Activated CD4-positive, alpha-beta T cell treated with anti-CD3 and anti-CD28 coated beads, Interleukin-2, amount 50 U/mL, for 16 hours (primary cell): ENCODE data around the gene E2F8.
"Not testable (repeated sequence)": the region's sequence is repeated elsewhere in the genome, so short reads cannot be mapped to it uniquely, and the experiment has no call there.

Experiments
- DNase-seq: peaks from one replicate; pipeline ENCODE4 v3.0.0-alpha.2; 2020

The E2F8 gene, protein sequence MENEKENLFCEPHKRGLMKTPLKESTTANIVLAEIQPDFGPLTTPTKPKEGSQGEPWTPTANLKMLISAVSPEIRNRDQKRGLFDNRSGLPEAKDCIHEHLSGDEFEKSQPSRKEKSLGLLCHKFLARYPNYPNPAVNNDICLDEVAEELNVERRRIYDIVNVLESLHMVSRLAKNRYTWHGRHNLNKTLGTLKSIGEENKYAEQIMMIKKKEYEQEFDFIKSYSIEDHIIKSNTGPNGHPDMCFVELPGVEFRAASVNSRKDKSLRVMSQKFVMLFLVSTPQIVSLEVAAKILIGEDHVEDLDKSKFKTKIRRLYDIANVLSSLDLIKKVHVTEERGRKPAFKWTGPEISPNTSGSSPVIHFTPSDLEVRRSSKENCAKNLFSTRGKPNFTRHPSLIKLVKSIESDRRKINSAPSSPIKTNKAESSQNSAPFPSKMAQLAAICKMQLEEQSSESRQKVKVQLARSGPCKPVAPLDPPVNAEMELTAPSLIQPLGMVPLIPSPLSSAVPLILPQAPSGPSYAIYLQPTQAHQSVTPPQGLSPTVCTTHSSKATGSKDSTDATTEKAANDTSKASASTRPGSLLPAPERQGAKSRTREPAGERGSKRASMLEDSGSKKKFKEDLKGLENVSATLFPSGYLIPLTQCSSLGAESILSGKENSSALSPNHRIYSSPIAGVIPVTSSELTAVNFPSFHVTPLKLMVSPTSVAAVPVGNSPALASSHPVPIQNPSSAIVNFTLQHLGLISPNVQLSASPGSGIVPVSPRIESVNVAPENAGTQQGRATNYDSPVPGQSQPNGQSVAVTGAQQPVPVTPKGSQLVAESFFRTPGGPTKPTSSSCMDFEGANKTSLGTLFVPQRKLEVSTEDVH

GRCh38 chr11:19240420-19241259 is at the start of gene E2F8:
Gene E2F8, minus strand, starts transcription at chr11:19240945. Its CDS starts 824 bp downstream, at chr11:19240121.
- DNase-seq: peak; percentile 98

DNA sequence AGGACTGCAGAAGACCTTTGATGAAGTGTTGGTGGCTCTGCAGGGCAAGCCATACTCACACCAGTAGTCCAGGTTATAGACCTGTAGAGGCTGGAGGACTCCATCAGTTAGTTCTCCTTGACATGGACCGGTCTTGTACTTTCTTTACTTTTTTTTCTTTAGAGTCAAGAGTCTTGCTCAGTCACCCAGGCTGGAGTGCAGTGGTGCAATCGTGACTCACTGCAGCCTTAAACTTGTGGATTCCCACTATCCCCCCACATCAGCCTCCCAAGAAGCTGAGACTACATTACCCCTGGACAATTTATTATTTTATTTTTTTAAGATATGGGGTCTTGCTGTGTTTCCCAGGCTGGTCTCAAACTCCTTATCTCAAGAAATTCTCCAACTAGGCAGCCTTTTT is 49.6 kb upstream of the E2F8 start:
- no peak for DNase-seq

GRCh38 chr11:19288256-19288655 is 47.5 kb upstream of the E2F8 start:
- DNase-seq: no peak

DNA sequence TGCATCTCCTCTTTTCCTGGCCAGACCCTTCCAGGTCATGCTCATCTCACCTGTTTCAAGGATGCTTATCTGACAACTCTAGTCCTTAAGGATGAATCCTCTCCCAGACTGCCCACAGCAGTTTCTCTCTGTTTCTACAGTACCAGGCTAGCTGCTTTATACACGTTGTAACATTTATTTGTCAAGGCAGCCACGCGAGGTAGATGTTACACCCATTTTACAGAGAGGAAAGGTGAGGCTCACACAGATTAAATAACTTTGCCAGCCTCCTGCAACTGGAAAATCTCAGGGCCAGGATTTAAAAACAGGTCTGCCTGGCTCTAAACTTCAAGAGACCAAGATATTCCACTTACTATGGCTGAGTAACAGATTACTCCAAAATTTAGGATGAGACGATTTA is 45.7 kb upstream of the E2F8 start:
- no peak for DNase-seq

DNA sequence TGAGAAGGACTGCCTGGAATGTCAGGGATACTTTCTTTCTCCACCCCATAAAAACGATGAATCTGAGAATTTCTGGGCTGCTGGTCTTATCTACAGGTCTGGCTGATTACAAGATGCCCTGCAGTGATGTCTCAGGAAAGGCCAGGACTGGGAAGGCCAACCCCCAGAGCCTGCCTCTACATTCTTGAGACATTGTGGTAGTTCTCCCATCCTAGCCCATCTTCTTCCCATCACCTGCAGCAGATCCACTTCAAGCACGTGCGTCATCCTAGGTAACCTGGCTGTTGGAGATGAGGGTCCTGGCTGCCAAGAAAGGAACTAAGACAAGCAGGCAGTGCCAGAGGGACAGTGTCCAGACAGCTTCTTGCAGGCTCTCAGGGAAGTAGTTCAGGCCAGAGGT is 44.1 kb upstream of the E2F8 start:
- DNase-seq: no peak

DNA sequence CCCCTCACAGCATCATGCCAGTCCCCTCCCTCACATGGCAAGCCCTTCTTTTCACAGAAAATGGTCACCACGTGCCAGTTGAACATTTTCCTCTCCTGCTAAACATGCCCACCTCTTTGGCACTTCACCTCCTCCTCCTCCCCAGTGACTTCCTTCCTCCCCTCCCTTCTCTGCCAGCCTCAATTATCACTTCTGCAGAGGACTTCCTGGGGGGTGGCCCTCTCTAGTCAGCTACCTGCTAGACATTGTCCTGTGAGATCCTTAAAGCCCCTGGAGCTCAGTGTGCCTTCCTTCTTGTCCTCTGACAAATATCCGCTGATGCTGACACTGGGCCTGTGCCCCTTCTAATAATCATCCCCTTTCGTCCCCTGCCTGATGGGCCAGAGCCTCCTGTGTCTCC is 43.2 kb upstream of the E2F8 start:
- DNase-seq: no peak

- no peak for DNase-seq
These were observed 40.8 kb upstream of the E2F8 start for GRCh38 chr11:19281555-19281954.

DNA sequence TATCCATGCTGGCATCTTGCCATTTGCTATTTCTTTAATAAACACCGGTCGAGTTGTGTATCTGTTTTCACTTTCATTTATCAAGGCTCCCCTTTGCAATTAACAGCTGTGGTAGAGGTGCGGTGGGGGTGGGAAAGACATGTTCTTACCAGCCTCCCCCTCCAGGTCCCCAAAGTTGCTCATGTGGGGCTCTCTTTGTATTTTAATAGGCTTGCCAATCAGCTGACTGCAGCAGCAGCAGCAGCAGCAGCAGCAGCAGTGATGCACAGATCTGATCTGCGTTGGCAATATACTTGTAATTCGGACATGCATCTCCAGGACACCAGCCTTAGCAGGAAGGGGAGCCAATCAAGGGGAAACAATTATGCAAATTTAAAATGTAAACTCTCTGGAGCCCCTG is 40.3 kb upstream of the E2F8 start:
- DNase-seq: no peak

GRCh38 chr11:19279451-19279850 is 38.7 kb upstream of the E2F8 start:
- DNase-seq: no peak

GRCh38 chr11:19276859-19277808 is 36.4 kb upstream of the E2F8 start:
- no peak for DNase-seq

DNA sequence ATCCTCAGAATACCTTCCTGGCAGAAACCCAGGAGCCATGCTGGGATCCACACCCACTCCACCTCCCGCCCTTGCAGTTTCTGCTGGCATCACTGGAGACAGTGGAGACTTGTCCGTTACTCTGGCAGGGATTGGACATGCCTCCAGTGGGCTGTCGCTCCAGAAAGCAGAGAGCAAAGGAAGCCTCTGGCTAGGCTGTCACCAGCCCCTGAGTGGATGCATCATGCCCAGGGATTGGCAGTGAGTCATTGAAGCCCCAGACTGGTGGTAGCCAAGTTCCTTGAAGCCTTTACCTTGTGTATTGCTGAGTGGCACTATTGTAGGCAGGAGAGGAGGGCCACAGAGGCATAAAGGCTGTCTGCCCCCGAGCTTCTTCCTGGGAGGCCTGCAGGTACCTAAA is 34.8 kb upstream of the E2F8 start:
- DNase-seq: no peak

GRCh38 chr11:19273219-19273618 is 32.5 kb upstream of the E2F8 start:
- not testable (repeated sequence) for DNase-seq

DNA sequence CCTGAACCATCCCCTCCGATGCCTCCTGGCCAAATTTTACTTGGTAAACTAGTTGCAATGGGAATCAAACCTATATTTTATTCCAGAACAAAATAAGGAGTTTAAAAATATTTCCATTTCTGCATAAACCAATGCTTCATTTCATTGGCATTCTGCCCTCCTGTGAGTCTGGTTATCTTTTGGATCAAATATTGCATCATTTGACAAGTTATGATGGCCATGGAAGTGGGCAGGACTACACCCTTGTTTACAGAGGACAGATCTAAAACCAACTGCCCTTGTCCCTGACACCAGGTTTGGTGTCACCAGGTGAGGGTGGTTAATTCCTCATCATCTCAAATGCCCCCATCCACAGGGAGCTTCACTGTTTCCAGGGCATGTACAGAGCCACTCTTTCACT is 28.2 kb upstream of the E2F8 start:
- no peak for DNase-seq

DNA sequence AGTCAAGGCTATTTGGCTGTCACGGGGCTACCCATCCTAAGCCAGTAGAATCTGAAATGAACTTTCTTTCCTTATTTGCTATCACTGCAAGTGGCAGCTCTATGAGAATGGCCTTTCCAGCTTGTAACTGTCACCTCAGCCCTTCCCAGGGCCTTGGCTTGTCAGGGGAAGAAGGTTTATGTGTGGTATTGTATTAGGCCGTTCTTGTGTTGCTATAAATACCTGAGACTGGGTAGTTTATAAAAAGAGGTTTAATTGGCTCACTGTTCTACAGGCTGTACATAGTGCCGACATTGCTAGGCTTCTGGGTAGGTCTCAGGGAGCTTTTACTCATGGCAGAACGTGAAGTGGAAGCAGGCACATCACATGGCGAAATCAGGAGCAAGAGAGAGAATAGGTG is 26.8 kb upstream of the E2F8 start:
- no peak for DNase-seq

- no peak for DNase-seq
These were observed 22.6 kb upstream of the E2F8 start for GRCh38 chr11:19263333-19263732.

DNA sequence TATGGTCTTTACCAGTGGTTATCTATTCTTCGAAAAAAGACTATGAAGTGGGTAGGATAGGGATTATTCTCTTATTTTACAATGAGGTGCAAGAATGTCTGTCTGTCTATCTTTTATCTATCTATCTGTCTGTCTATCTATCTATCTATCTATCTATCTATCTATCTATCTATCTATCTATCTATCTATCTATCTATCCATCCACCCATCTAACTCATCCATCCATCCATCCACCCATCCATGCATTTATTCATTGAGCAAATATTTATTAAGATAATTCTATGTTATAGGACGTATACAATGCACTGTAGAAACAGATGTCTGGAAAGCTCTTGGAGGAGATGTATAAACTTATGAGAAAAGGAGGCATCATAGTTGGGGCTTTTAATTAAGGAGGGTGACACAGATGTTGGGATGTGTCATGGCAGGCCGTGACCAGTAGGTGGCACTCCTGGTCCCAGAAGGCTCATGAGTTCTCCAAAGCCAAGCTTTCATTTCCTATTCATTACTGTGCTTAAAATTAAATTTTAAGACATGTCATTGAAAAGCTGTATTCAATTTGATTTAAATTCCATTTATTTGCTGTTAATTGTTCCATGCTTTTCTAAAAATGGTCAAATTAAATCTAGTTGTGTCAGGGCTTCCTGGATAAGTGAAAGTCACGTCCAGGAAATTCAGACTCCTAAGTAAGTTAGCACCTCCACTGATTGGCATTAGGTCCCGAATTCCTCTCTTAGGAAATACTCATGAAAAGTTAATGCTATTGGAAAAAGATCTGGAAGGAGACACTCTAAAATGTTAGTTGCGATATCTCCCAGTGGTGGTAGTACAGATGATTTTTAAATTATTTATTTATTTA is 19.0 kb upstream of the E2F8 start:
- DNase-seq: peak; percentile 69

GRCh38 chr11:19258641-19259230 is 18.0 kb upstream of the E2F8 start:
- DNase-seq: no peak

DNA sequence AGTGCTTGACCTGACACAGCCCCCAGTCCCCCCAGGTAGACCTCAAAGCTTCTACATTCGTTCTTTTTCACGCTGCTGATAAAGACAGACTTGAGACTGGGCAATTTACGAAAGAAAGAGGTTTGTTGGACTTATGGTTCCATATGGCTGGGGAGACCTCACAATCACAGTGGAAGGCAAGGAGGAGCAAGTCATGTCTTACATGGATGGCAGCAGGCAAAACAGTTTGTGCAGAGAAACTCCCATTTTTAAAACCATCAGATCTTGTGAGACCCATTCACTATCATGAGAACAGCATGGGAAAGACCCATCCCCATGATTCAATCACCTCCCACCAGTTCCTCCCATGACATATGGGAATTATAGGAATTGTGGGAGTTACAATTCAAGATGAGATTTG is 13.7 kb upstream of the E2F8 start:
- DNase-seq: not testable (repeated sequence)

- DNase-seq: no peak
These were observed 13.1 kb upstream of the E2F8 start for GRCh38 chr11:19253817-19254216.

GRCh38 chr11:19253153-19253745 is 12.5 kb upstream of the E2F8 start:
- no peak for DNase-seq
